ENCODE data around the gene TMEM52B. TPM values are rescaled to one million over a fixed set of nuclear protein-coding genes. Genes with fewer than 3 reads are reported as not detected.
"Not testable (repeated sequence)": the region's sequence is repeated elsewhere in the genome, so short reads cannot be mapped to it uniquely, and the experiment has no call there.

Gene TMEM52B
- polyA plus RNA-seq, 4 donors = 2.8 to 166 (median 143) TPM

DNA sequence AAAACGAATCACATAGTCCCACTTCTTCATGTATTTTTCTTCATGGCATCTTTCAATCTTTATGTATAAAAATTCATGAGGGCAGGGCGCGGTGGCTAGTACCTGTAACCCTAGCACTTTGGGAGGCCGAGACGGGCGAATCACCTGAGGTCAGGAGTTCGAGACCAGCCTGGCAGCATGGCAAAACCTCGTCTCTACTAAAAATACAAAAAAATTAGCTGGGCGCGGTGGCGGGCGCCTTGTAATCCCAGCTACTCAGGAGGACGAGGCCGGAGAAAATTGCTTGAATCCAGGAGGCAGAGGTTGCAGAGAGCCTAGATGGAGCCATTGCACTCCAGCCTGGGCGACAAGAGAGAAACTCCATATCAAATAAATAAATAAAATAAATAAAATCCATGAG lies 31.4 kb downstream of the TMEM52B start:
- no peak for DNase-seq (ENCODE audit: low read depth in 4 of 4, low spot score in 3 of 4)

DNA sequence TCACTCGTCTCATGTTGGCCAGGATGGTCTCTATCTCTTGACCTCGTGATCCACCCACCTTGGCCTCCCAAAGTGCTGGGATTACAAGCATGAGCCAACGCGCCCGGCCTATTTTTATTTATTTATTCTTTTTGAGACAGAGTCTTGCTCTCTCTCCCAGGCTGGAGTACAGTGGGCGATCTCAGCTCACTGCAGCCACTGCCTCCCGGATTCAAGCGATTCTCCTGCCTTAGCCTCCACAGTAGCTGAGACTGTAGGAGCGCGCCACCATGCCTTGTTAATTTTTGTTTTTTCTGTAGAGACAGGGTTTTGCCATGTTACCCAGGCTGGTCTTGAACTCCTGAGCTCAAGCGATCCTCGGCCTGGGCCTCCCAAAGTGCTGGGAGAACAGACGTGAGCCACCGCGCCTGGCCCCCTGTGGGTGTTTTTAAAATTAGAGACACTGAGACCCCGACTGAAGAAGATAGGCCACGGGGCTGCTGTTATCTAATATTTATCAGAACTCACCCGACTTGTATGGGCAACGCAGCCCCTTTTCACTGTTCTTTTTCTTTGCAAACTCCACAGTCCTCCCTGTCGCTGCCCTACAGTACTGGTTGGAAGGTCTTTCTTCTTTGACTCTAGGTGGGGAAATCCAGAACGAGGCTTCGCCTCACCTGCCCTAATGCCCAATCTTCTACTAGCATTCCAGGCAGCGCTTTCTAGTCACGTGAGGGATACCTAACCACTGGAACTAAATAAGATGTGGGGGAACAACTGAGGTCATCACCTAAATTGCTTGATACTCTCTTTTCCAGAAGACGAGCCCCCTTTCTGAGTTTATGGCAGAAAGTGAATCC lies 32.5 kb downstream of the TMEM52B start:
- DNase-seq (ENCODE audit: low read depth in 4 of 4, low spot score in 3 of 4) = no peak

DNA sequence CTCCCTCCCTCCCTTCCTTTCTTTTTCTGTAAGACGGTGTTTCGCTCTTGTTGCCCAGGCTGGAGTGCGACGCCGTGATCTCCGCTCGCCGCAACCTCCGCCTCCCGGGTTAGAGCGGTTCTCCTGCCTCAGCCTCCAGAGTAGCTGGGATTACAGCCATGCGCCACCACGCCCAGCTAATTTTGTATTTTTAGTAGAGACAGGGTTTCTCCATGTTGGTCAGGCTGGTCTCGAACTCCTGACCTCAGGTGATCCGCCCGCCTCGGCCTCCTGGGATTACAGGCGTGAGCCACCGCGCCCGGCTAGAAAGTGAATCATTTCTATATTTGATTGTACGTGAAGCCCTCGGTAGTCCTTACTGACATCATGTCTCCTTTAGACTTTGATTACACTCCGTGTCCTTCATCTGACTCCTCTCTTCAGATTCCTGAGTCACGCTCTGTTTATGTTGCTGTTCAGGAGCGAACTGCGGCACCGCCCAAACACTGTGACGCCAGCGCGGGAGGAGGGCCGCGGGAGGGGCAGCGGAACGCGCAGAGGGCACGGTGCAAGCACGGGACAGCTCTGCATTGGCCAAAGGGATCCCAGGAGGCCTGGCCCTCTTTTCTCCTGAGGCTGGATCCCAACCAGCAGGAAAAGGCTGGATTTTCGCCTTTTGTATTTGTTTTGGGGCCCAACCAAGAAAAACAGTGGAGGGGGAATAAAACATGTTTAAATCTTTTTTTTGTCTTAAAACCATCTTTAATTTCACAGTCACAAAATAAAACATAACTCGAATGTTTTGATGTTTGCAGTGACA lies 33.3 kb downstream of the TMEM52B start:
- peak; percentile 86 to 91 (median 88) for DNase-seq (ENCODE audit: low read depth in 4 of 4, low spot score in 3 of 4)

DNA sequence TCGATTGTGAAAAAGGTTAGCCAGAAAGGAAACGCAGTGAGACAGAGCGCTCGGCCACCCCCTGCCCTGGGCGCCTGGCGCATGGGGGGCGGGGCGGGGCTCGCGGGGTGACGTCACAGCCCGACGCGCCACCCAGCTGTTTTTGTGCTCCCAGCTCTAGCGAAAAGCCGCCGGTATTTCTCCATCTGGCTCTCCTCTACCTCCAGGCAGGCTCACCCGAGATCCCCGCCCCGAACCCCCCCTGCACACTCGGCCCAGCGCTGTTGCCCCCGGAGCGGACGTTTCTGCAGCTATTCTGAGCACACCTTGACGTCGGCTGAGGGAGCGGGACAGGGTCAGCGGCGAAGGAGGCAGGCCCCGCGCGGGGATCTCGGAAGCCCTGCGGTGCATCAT lies 33.9 kb downstream of the TMEM52B start, which contains the start of gene GABARAPL1:
GABARAPL1 (plus strand) TSS at position 139 of the 393 bp plus-strand sequence; CDS start at position 392, 253 bp downstream.
- peak in 3 of 4 donors; percentile 59 to 70 (median 63) for DNase-seq (ENCODE audit: low read depth in 4 of 4, low spot score in 3 of 4)

DNA sequence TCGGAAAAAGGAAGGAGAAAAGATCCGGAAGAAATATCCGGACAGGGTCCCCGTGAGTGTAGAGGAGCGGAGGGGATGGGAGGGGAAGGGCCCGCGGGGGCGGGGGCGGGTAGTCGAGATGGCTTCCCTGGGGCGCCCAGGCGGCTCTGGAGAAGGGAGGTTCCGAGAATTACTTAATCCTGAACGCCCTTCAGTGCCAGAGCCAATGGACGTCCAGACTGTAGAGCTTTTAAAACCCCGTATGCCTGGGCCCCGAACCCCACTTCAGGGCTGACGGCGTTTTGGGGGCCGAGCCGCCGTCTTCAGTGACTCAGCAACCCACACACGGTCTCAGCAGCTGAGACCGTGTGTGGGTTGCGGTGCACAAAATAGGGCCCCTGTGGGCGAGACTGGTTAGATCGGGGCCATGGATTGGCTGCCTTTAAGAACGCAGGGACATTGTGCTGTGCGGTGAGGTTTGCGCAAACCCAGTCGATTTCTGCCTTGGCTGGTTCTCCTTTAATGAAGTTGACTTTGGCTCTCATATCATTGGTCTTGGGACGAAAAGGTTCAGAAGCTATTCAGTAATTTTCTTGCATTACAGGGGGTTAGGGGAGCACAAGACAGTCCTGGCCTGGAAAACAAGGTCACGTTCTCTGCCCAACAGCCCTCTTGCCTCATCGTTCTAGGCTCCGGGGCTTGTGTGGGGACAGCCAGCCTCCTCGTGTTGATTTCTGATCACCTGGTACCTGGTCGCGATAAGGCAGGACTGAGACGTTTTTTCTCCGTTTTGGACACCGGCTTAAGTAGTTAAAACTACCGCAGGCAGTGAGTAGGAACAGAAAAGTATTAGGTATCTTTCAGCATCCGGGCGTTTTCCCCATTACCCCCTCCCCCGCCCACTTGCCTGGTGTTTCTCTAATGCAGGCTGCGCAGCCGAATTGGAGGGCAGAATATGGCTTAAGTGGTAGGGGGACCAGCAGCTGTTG lies 34.6 kb downstream of the TMEM52B start:
- DNase-seq (ENCODE audit: low read depth in 4 of 4, low spot score in 3 of 4) = peak in 3 of 4 donors; percentile 50 to 51 (median 51)

DNA sequence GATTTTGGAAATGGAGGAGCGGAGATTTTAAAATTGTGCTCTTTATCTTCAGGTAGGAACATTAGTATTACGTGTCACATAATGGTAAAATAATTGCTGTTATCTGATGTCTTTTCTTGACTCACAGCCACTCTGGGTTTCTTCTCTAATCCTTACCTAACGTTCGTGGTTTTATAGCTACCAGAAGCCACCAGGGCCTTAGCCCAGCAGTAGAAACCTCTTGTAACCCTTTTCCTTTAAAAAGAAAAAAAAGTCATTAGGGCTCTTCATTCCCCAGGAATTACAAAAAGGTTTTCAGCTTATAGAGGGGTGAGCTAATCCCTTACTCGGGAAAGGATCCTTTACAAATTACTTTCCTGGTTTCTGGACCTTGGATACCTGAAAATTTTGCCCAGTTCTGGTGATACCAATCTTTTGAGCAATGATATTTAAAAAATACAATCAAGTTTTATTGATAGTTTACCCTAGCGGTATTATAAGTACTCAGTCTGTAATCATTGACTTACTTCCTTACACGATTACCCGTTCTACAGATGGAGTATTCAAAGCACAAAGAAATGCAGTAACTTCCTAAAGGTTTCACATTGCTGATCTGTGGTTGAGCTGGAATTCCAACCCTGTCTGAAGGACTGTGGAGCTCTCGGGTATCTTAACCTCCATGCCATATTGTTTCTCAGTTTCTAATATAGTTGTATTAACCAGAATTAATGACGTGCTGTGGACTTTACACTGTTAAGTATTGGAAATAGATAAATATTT lies 35.5 kb downstream of the TMEM52B start:
- peak in 1 of 4 donors; percentile 18 for DNase-seq (ENCODE audit: low read depth in 4 of 4, low spot score in 3 of 4)

DNA sequence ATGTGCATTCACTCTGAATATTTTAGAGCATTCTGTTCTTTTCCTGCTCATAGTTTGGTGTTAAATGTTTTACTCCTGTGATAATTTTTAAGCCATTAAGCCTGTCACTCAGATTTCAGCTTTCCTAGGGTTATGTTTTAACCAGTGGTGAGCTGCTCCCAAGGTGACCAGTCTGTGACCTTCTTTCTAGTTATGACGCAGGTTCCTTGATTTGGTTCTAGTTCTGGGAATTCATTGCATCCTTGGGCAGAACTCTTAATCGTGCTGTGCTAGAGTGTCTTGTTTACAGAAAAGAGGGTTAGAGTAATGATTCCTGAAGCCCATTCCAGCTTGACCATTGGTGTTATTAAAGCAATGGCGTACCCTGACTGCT lies 36.0 kb downstream of the TMEM52B start:
- no peak for DNase-seq (ENCODE audit: low read depth in 4 of 4, low spot score in 3 of 4)

DNA sequence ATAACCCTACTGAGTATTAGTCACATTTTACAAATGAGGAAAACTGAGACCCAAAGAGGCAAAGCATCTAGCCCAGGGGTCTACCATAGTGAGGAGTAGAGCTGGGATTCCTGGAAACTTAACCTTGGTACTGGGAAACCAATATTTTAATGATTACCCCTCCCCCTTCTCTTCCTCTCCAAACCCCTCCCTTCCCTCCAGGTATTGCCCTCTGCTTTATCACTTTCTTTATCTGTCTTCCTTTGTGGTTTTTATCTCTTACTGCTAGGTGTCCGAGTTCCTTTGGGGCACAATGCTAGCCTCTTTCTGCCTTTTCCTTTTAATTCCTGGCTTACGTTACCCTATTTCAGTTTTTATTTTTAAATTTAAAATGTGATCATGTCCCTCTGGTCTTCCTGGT lies 36.6 kb downstream of the TMEM52B start:
- no peak for DNase-seq (ENCODE audit: low read depth in 4 of 4, low spot score in 3 of 4)

DNA sequence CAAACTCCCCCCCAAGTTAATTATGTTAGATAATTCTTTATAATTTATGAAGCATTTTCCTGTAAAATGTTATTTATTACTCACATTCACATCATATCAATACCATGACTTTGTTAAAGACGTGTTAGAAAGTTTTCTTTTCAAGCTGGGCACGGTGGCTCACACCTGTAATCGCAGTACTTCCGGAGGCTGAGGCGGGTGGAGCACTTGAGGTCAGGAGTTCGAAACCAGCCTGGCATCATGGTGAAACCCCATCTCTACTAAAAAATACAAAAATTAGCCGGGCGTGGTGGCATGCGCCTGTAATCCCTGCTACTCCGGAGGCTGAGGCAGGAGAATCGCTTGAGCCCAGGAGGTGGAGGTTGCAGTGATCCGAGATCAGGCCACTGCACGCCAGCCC lies 37.1 kb downstream of the TMEM52B start:
- DNase-seq (ENCODE audit: low read depth in 4 of 4, low spot score in 3 of 4) = not testable (repeated sequence)

DNA sequence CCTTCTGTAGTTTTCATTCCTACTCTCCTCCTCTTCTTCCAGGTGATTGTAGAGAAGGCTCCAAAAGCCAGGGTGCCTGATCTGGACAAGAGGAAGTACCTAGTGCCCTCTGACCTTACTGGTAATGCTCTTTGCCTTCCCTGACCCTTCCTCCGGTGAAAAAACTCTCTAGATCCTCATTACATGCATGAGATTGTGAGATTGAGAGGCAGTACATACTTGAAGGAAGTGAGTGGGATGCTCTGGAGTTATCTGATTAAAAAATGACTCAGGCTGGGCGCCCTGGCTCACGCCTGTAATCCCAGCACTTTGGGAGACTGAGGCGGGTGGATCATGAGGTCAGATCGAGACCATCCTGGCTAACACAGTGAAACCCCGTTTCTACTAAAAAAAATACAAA lies 39.2 kb downstream of the TMEM52B start:
- no peak for DNase-seq (ENCODE audit: low read depth in 4 of 4, low spot score in 3 of 4)

DNA sequence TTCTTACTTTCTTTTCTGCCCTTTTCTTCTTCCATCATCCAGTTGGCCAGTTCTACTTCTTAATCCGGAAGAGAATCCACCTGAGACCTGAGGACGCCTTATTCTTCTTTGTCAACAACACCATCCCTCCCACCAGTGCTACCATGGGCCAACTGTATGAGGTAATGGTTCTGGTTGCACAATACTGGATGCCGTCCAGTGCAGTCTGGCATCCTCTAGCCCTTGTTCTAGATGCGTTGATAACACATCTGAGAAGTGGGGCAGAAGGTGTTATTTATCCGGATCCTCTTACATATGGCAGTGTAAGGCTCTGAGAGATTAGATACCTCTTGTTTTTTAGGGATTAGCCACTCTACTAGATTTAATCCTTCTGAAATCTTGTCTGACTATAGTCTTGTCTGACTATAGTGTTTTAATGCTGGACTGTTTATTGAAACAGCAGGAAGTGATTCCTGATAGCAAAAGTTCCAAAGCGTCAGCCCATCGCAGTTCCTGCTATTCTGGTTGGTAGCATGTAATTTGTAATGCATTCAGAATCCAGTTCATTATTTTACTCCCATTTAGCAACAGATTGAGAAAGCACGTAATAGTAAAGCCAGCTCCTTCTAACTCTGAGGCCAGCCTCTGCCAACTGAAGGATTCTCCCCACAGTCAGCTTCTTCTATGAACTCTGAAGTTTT lies 41.7 kb downstream of the TMEM52B start:
- DNase-seq (ENCODE audit: low read depth in 4 of 4, low spot score in 3 of 4) = no peak

DNA sequence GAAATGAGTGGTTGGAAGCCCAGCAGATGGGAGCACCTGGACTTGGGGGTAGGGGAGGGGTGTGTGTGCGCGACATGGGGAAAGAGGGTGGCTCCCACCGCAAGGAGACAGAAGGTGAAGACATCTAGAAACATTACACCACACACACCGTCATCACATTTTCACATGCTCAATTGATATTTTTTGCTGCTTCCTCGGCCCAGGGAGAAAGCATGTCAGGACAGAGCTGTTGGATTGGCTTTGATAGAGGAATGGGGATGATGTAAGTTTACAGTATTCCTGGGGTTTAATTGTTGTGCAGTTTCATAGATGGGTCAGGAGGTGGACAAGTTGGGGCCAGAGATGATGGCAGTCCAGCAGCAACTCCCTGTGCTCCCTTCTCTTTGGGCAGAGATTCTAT lies 43.0 kb downstream of the TMEM52B start:
- no peak for DNase-seq (ENCODE audit: low read depth in 4 of 4, low spot score in 3 of 4)

DNA sequence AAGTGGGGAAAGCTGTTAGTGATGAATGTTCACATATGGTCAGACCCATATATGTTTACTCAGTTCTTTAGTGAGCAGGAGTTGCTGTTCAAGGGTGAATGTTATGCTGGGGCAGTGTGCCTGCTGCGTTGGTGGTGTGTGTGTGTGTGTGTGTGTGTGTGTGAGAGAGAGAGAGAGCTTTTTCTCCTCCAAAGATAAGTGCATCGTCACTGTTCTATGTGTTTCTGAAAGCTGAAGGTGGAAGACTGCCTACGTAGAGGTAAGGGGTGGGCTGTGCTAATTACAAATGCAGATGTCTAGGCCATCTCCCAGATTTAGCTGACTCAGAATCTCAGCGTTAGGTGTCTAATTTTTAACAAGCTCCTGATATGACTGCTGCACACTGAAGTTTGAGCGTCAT lies 44.4 kb downstream of the TMEM52B start:
- DNase-seq (ENCODE audit: low read depth in 4 of 4, low spot score in 3 of 4) = no peak

DNA sequence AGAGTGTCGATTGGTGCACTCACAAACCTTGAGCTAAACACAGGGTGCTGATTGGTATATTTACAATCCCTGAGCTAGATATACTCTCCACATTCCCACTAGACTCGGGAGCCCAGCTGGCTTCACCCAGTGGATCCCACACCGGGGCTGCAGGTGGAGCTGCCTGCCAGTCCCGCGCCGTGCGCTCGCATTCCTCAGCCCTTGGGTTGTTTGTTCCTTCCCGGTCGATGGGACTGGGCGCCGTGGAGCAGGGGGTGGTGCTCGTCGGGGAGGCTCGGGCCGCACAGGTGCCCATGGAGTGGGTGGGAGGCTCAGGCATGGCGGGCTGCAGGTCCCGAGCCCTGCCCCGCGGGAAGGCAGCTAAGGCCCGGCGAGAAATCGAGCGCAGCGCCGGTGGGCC lies 46.6 kb downstream of the TMEM52B start:
- not testable (repeated sequence) for DNase-seq (ENCODE audit: low read depth in 4 of 4, low spot score in 3 of 4)

DNA sequence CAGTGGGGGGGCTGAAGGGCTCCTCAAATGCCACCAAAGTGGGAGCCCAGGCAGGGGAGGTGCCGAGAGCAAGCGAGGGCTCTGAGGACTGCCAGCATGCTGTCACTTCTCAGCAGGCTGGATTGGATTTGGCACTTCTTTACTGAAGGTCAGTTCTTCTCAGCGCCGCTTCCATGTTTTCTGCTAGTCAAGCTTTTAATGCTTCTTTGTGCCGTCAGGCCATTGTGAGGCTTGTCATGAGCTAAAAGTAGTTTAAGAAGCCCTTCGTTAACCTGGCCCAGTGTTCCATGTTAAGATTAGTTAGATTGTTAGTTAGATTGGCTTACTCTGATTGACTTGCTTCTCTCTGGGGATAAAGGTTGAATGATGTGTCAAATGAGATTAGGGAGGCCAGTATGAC lies 47.3 kb downstream of the TMEM52B start:
- DNase-seq (ENCODE audit: low read depth in 4 of 4, low spot score in 3 of 4) = no peak

DNA sequence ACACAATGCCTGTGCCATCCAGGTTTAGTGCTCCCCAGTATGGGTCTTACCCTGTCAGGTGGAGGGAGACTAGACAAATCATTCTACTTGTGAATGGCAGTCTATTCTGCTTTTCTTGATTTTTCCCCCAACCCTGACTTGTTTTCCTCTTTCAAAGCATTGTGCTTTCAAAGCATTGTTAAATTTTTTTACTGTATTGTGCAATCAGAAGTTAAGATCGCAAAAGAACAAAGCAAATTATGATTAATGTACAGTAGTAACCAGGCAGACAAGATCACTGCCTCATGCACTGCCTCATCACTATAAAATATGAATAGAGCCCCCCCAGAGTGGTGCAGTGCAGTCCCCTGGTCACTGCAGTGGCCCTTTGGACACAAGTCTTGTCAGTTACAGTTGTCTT lies 47.9 kb downstream of the TMEM52B start:
- DNase-seq (ENCODE audit: low read depth in 4 of 4, low spot score in 3 of 4) = no peak

DNA sequence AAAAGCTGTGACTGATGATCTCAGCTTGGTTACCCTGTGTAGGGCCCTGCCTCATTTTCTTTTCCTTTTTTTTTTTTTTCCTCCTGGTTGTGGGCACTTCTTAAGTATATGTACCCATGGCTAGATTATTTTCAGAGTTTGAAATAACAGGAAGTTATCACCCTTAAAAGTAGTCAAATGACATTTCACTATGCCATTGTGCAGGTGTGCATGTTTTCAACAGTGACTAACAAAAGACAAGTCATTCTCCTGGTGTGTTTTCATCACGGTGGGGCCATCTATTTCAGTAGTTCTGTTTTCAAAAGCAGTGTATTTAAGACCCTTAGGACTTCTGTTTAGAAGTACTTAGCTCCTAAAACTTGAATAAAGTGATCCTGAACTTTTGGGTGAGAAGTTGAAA lies 48.8 kb downstream of the TMEM52B start:
- DNase-seq (ENCODE audit: low read depth in 4 of 4, low spot score in 3 of 4) = no peak

DNA sequence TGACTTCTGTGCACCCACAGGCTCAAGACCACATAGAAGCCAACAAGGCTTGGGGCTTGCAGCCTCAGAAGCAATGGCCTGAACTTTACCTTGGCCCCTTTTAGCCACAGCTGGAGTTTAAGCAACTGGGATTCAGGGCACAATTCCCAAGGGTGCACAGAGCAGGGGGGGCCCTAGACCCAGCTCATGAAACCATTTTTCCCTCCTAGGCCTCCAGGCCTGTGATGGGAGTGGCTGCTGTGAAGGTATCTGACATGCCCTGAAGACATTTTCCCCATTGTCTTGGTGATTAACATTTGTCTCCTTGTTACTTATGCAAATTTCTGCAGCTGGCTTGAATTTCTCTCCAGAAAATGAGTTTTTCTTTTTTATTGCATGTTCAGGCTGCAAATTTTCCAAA lies 55.7 kb downstream of the TMEM52B start:
- no peak for DNase-seq (ENCODE audit: low read depth in 4 of 4, low spot score in 3 of 4)
